Mesenchymal stem cell (in vitro differentiated cells and primary cell): ENCODE data around the gene ANKRD45.

ENCODE experiments used
- DNase-seq: peaks from one replicate; pipeline ENCODE4 v3.0.0-alpha.2; 2013
- H2AFZ ChIP-seq: one replicate; pipeline ENCODE4 v1.6.1; 2013; ENCODE audit warnings: low read depth, mild to moderate bottlenecking, control low read depth, inconsistent platforms, low read length, moderate library complexity
- H2AK5ac ChIP-seq: 2 replicates; pipeline ENCODE4 v1.6.1; 2013; ENCODE audit warnings: low read length, moderate library complexity, mild to moderate bottlenecking, inconsistent platforms; ENCODE audit not compliant: severe bottlenecking
- H2BK120ac ChIP-seq: one replicate; pipeline ENCODE4 v1.6.1; 2013; ENCODE audit warnings: low read depth, mild to moderate bottlenecking, inconsistent platforms, low read length, moderate library complexity
- H2BK12ac ChIP-seq, 2 experiments: one replicate each; pipeline ENCODE4 v1.6.1; 2013; ENCODE audit warnings: inconsistent platforms in 2 of 2, low read length in 2 of 2, mild to moderate bottlenecking in 2 of 2, moderate library complexity in 2 of 2, control low read depth in 1 of 2
- H2BK15ac ChIP-seq: one replicate; pipeline ENCODE4 v1.6.1; 2013; ENCODE audit warnings: mild to moderate bottlenecking, low read depth, inconsistent platforms; ENCODE audit not compliant: poor library complexity, severe bottlenecking
- H2BK5ac ChIP-seq: 2 replicates; pipeline ENCODE4 v1.6.1; 2013; ENCODE audit warnings: low read depth, mild to moderate bottlenecking, low read length, control low read depth, inconsistent platforms; ENCODE audit not compliant: poor library complexity, severe bottlenecking
- H3K14ac ChIP-seq, 2 experiments: one replicate each; pipeline ENCODE4 v1.6.1; 2013; ENCODE audit warnings: inconsistent platforms in 2 of 2, low read length in 2 of 2, control low read depth in 1 of 2, mild to moderate bottlenecking in 1 of 2, moderate library complexity in 1 of 2
- H3K18ac ChIP-seq, 2 experiments: one replicate each; pipeline ENCODE4 v1.6.1; 2013; ENCODE audit warnings: inconsistent platforms in 2 of 2, low read length in 2 of 2, control low read depth in 1 of 2, low read depth in 1 of 2, mild to moderate bottlenecking in 1 of 2
- H3K23ac ChIP-seq, 2 experiments: one replicate each; pipeline ENCODE4 v1.6.1; 2013; ENCODE audit warnings: inconsistent platforms in 2 of 2, low read length in 2 of 2, mild to moderate bottlenecking in 2 of 2, moderate library complexity in 2 of 2, control low read depth in 1 of 2
- H3K27ac ChIP-seq: 2 replicates; pipeline ENCODE4 v1.5.1; 2013; ENCODE audit warnings: mild to moderate bottlenecking, moderate library complexity, low read length, control low read depth, inconsistent platforms; ENCODE audit not compliant: poor library complexity, severe bottlenecking
- H3K27me3 ChIP-seq, 2 experiments: 2 replicates each; pipeline versions ENCODE4 v1.6.1 to v1.7.0; 2013; ENCODE audit warnings: low read length in 2 of 2, mild to moderate bottlenecking in 2 of 2, moderate library complexity in 2 of 2, control low read depth in 1 of 2, inconsistent platforms in 1 of 2; ENCODE audit not compliant: control insufficient read depth in 1 of 2, insufficient read depth in 1 of 2
- H3K36me3 ChIP-seq, 2 experiments: 2 replicates each; pipeline versions ENCODE4 v1.6.1 to v1.7.0; 2013; ENCODE audit warnings: low read length in 2 of 2, control low read depth in 1 of 2, inconsistent platforms in 1 of 2, low read depth in 1 of 2, mild to moderate bottlenecking in 1 of 2; ENCODE audit not compliant: insufficient read depth in 2 of 2, control insufficient read depth in 1 of 2
- H3K4ac ChIP-seq, 2 experiments: one replicate each; pipeline ENCODE4 v1.6.1; 2013; ENCODE audit warnings: inconsistent platforms in 2 of 2, low read length in 2 of 2, mild to moderate bottlenecking in 2 of 2, moderate library complexity in 2 of 2, control low read depth in 1 of 2, low read depth in 1 of 2
- H3K4me1 ChIP-seq: 2 replicates; pipeline ENCODE4 v1.6.1; 2013; ENCODE audit warnings: low read depth, low read length, control low read depth; ENCODE audit not compliant: control insufficient read depth, insufficient read depth
- H3K4me2 ChIP-seq: 2 replicates; pipeline ENCODE4 v1.6.1; 2013; ENCODE audit warnings: low read length, mild to moderate bottlenecking, inconsistent platforms; ENCODE audit not compliant: poor library complexity, severe bottlenecking
- H3K4me3 ChIP-seq, 2 experiments: 2 replicates each; pipeline versions ENCODE4 v1.5.1 to v1.7.0; 2013; ENCODE audit warnings: low read length in 2 of 2, mild to moderate bottlenecking in 2 of 2, control low read depth in 1 of 2, low read depth in 1 of 2; ENCODE audit not compliant: insufficient read depth in 1 of 2
- H3K79me1 ChIP-seq: replicated peaks from 2 replicates; pipeline ENCODE4 v1.6.1; 2013; ENCODE audit warnings: mild to moderate bottlenecking, control low read depth, low read length, inconsistent platforms; ENCODE audit not compliant: poor library complexity, severe bottlenecking
- H3K9ac ChIP-seq: 2 replicates; pipeline ENCODE4 v1.7.0; 2013; ENCODE audit warnings: mild to moderate bottlenecking, low read length, moderate library complexity
- H3K9me3 ChIP-seq: 2 replicates; pipeline ENCODE4 v1.7.0; 2013; ENCODE audit warnings: mild to moderate bottlenecking, low read length; ENCODE audit not compliant: control insufficient read depth
- H4K8ac ChIP-seq: one replicate; pipeline ENCODE4 v1.6.1; 2013; ENCODE audit warnings: inconsistent platforms, mild to moderate bottlenecking, low read length, moderate library complexity
- H4K91ac ChIP-seq: one replicate; pipeline ENCODE4 v1.6.1; 2013; ENCODE audit warnings: mild to moderate bottlenecking, low read length, inconsistent platforms
- WGBS: methylation state at CpG from one replicate; pipeline ENCODE4 v1.1.7; 2013; ENCODE audit warnings: mixed read lengths; 5-methylcytosine and 5-hydroxymethylcytosine counted together

Gene ANKRD45

DNA sequence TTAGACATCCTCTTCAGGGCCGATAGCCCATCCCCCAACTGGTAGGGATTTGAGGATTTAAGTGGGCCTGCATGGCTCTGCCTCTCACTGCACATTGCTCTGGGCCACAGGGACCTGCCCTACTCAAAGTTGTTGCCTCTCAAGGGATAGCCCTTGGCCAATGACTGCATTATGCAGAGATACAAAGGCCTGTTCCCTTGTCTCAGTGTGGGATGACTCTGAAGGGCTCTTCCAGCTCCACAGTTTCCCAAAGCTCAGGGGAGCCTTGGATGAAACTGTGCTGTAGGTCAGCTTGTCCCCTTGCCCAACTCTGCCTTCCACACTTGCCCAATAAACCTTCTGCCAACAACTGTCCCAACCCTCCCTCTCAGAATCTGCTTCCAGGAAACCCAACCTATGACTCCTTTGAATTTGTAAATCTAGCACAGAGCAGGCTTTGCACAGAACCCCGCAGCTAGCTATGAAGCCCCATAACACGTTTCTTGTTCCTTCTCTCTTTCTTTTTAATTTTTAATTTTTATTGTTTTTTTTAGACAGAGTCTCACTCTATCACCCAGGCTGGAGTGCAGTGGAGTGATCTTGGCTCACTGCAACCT is 109.3 kb downstream of the ANKRD45 start:
- H2BK5ac ChIP-seq, result no peak overlapping the region
- H3K79me1 ChIP-seq, result no peaks in the 10 kb centered on the region
- no peak overlapping the region for H2AFZ ChIP-seq
- H3K9me3 ChIP-seq, result no peaks in the 10 kb centered on the region
- H3K4ac ChIP-seq, result no peak overlapping the region
- H4K91ac ChIP-seq, result no peak overlapping the region
- H3K14ac ChIP-seq, result no peak overlapping the region
- H3K4me3 ChIP-seq, result no peak overlapping the region
- H3K23ac ChIP-seq, result no peak overlapping the region
- H2AK5ac ChIP-seq, result no peak overlapping the region
- DNase-seq, result no peak
- H3K27me3 ChIP-seq, result no peaks in the 10 kb centered on the region
- H2BK120ac ChIP-seq, result no peak overlapping the region
- no peak overlapping the region for H2BK15ac ChIP-seq
- H3K36me3 ChIP-seq, result no peaks in the 10 kb centered on the region
- H3K18ac ChIP-seq, result no peak overlapping the region
- no peak overlapping the region for H3K27ac ChIP-seq
- H3K4me2 ChIP-seq, result no peak overlapping the region
- WGBS, result 89% methylated on average over 2 of the region's 3 CpGs
- no peak overlapping the region for H3K9ac ChIP-seq
- H3K4me1 ChIP-seq, result no peaks in the 10 kb centered on the region
- no peak overlapping the region for H2BK12ac ChIP-seq
- no peak overlapping the region for H4K8ac ChIP-seq
